Tibial nerve (tissue), 4 donors: ENCODE data around the gene PSMD5.

ENCODE experiments used
- EP300 ChIP-seq, 2 donors: sonication (generic); formaldehyde crosslinking; IDR thresholded peaks; one replicate each; pipeline ENCODE4 v1.6.1; 2017; ENCODE audit warnings: antibody characterized with exemption in 2 of 2, mild to moderate bottlenecking in 1 of 2
- POLR2A ChIP-seq, 2 donors: fragments of 450-650 bp; IDR thresholded peaks; one replicate each; pipeline ENCODE4 v1.6.1; 2017; ENCODE audit warnings: antibody characterized with exemption in 2 of 2, mild to moderate bottlenecking in 2 of 2, moderate library complexity in 2 of 2
- TF ChIP-seq, protein P1 (sequence below), 5 experiments: fragments of 200-600 bp in 3 of 5; fragments of 450-650 bp in 2 of 5; sonication (generic) in 3 of 5; IDR thresholded peaks; one replicate each; pipeline ENCODE4 v1.5.1; 2016 to 2019; ENCODE audit warnings: antibody characterized with exemption in 5 of 5, mild to moderate bottlenecking in 3 of 5, moderate library complexity in 2 of 5

DNA sequence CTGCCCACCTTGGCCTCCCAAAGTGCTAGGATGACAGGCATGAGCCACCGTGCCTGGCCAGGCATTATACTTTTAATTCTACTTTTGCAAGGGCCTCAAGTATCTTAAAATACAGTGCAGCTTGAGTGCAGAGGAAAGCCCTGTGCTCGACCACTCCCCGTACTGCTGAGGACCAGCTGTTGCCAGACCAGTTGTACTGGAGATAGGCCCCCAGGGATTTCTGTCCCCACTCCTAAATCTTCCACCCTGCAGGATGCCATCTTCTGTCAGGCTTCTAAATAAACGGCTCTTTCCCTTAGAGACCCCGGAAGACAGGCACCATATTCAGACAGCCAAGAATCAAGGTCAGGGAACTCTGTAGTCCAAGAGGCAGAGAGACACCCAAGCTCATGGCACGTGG lies 16.6 kb upstream of the PSMD5 start:
- TF ChIP-seq POLR2A (IDR thresholded peaks at IDR 0.05) = no peak
- TF ChIP-seq, protein P1, sequence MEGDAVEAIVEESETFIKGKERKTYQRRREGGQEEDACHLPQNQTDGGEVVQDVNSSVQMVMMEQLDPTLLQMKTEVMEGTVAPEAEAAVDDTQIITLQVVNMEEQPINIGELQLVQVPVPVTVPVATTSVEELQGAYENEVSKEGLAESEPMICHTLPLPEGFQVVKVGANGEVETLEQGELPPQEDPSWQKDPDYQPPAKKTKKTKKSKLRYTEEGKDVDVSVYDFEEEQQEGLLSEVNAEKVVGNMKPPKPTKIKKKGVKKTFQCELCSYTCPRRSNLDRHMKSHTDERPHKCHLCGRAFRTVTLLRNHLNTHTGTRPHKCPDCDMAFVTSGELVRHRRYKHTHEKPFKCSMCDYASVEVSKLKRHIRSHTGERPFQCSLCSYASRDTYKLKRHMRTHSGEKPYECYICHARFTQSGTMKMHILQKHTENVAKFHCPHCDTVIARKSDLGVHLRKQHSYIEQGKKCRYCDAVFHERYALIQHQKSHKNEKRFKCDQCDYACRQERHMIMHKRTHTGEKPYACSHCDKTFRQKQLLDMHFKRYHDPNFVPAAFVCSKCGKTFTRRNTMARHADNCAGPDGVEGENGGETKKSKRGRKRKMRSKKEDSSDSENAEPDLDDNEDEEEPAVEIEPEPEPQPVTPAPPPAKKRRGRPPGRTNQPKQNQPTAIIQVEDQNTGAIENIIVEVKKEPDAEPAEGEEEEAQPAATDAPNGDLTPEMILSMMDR (IDR thresholded peaks at IDR 0.05) = no peak
- no peak for TF ChIP-seq EP300 (IDR thresholded peaks at IDR 0.05)
